ENCODE results near the gene PCSK9. TPM values are rescaled to one million over a fixed set of nuclear protein-coding genes. Genes with fewer than 3 reads are reported as not detected.

The PCSK9 gene
- total and polyA plus RNA-seq, 4 donors: 0.13 to 0.42 (median 0.38) TPM; not detected in 1

GRCh38 chr1:55081905-55082296, 42.6 kb downstream of the PCSK9 start:
- intact Hi-C loops (cut with DNase I): no loop called here
- no peak for DNase-seq
- ATAC-seq (ENCODE audit: low FRiP score): no peak
- no peak overlapping the region for H3K4me3 ChIP-seq (ENCODE audit: low read length in 2 of 2)
- no peaks in the 10 kb centered on the region for H3K9me3 ChIP-seq (ENCODE audit: control insufficient read depth, low read length)
- H3K27me3 ChIP-seq (ENCODE audit: control insufficient read depth in 1 of 2, insufficient read depth in 2 of 2, low read length in 1 of 2): no peaks in the 10 kb centered on the region
- H3K27ac ChIP-seq (ENCODE audit: low read depth in 1 of 2, low read length in 2 of 2): no peak overlapping the region
- WGBS, 2 donors: 26 to 28% methylated on average over 2 of the region's 2 CpGs
- no peaks in the 10 kb centered on the region for H3K4me1 ChIP-seq (ENCODE audit: control insufficient read depth in 1 of 2, insufficient read depth in 2 of 2, low read length in 2 of 2)
- H3K36me3 ChIP-seq (ENCODE audit: control insufficient read depth in 1 of 2, insufficient read depth in 2 of 2, low read length in 1 of 2): peaks cover 13 to 17% of the 10 kb centered on the region in 2 donors

- no peak overlapping the region for H3K27ac ChIP-seq (ENCODE audit: low read depth in 1 of 2, low read length in 2 of 2)
- ATAC-seq (ENCODE audit: low FRiP score) (no peak), DNase-seq (no peak)
- no peak overlapping the region for H3K4me3 ChIP-seq (ENCODE audit: low read length in 2 of 2)
- no peaks in the 10 kb centered on the region for H3K4me1 ChIP-seq (ENCODE audit: control insufficient read depth in 1 of 2, insufficient read depth in 2 of 2, low read length in 2 of 2)
- no peaks in the 10 kb centered on the region for H3K9me3 ChIP-seq (ENCODE audit: control insufficient read depth, low read length)
- 91 to 94% methylated on average over 7 of the region's 7 CpGs for WGBS, 2 donors
- intact Hi-C loops (cut with DNase I): no loop called here
- H3K27me3 ChIP-seq (ENCODE audit: control insufficient read depth in 1 of 2, insufficient read depth in 2 of 2, low read length in 1 of 2): no peaks in the 10 kb centered on the region
- H3K36me3 ChIP-seq (ENCODE audit: control insufficient read depth in 1 of 2, insufficient read depth in 2 of 2, low read length in 1 of 2): peaks cover 21 to 22% of the 10 kb centered on the region in 2 donors
Measured at GRCh38 chr1:55084257-55084656, 44.9 kb downstream of the PCSK9 start.

GRCh38 chr1:55087439-55087838, 48.1 kb downstream of the PCSK9 start:
- Histone ChIP-seq H3K9me3 (ENCODE audit: control insufficient read depth, low read length) (no peaks in the 10 kb centered on the region), H3K4me1 (ENCODE audit: control insufficient read depth in 1 of 2, insufficient read depth in 2 of 2, low read length in 2 of 2) (no peaks in the 10 kb centered on the region), H3K27ac (ENCODE audit: low read depth in 1 of 2, low read length in 2 of 2) (no peak overlapping the region), H3K36me3 (ENCODE audit: control insufficient read depth in 1 of 2, insufficient read depth in 2 of 2, low read length in 1 of 2) (peaks cover 23% of the 10 kb centered on the region in 2 donors), H3K4me3 (ENCODE audit: low read length in 2 of 2) (no peak overlapping the region), H3K27me3 (ENCODE audit: control insufficient read depth in 1 of 2, insufficient read depth in 2 of 2, low read length in 1 of 2) (no peaks in the 10 kb centered on the region)
- ATAC-seq (ENCODE audit: low FRiP score) (no peak), DNase-seq (no peak)
- WGBS, 2 donors: 85 to 86% methylated on average over 3 of the region's 3 CpGs
- intact Hi-C loops (cut with DNase I): no loop called here

- DNase-seq (no peak), ATAC-seq (ENCODE audit: low FRiP score) (no peak)
- 64 to 66% methylated on average over 4 of the region's 4 CpGs for WGBS, 2 donors
- Histone ChIP-seq H3K27ac (ENCODE audit: low read depth in 1 of 2, low read length in 2 of 2) (no peak overlapping the region), H3K9me3 (ENCODE audit: control insufficient read depth, low read length) (no peaks in the 10 kb centered on the region), H3K27me3 (ENCODE audit: control insufficient read depth in 1 of 2, insufficient read depth in 2 of 2, low read length in 1 of 2) (no peaks in the 10 kb centered on the region), H3K36me3 (ENCODE audit: control insufficient read depth in 1 of 2, insufficient read depth in 2 of 2, low read length in 1 of 2) (peaks cover 21 to 23% of the 10 kb centered on the region in 2 donors), H3K4me1 (ENCODE audit: control insufficient read depth in 1 of 2, insufficient read depth in 2 of 2, low read length in 2 of 2) (no peaks in the 10 kb centered on the region), H3K4me3 (ENCODE audit: low read length in 2 of 2) (no peak overlapping the region)
- intact Hi-C loops (cut with DNase I): no loop called here
Measured at GRCh38 chr1:55088413-55088812, 49.1 kb downstream of the PCSK9 start.

- intact Hi-C loops (cut with DNase I): no loop called here
- Histone ChIP-seq H3K27me3 (ENCODE audit: control insufficient read depth in 1 of 2, insufficient read depth in 2 of 2, low read length in 1 of 2) (no peaks in the 10 kb centered on the region), H3K4me3 (ENCODE audit: low read length in 2 of 2) (no peak overlapping the region), H3K9me3 (ENCODE audit: control insufficient read depth, low read length) (no peaks in the 10 kb centered on the region), H3K4me1 (ENCODE audit: control insufficient read depth in 1 of 2, insufficient read depth in 2 of 2, low read length in 2 of 2) (no peaks in the 10 kb centered on the region), H3K36me3 (ENCODE audit: control insufficient read depth in 1 of 2, insufficient read depth in 2 of 2, low read length in 1 of 2) (peaks cover 22 to 23% of the 10 kb centered on the region in 2 donors), H3K27ac (ENCODE audit: low read depth in 1 of 2, low read length in 2 of 2) (no peak overlapping the region)
- no peak for DNase-seq
- no peak for ATAC-seq (ENCODE audit: low FRiP score)
- 83 to 91% methylated on average over 2 of the region's 2 CpGs for WGBS, 2 donors
Measured at GRCh38 chr1:55089683-55090082, 50.3 kb downstream of the PCSK9 start.

GRCh38 chr1:55092475-55092874, 53.1 kb downstream of the PCSK9 start:
- ATAC-seq (ENCODE audit: low FRiP score) (no peak), DNase-seq (no peak)
- Histone ChIP-seq H3K27me3 (ENCODE audit: control insufficient read depth in 1 of 2, insufficient read depth in 2 of 2, low read length in 1 of 2) (no peaks in the 10 kb centered on the region), H3K4me1 (ENCODE audit: control insufficient read depth in 1 of 2, insufficient read depth in 2 of 2, low read length in 2 of 2) (no peaks in the 10 kb centered on the region), H3K36me3 (ENCODE audit: control insufficient read depth in 1 of 2, insufficient read depth in 2 of 2, low read length in 1 of 2) (peaks cover 12 to 16% of the 10 kb centered on the region in 2 donors), H3K9me3 (ENCODE audit: control insufficient read depth, low read length) (no peaks in the 10 kb centered on the region), H3K4me3 (ENCODE audit: low read length in 2 of 2) (no peak overlapping the region), H3K27ac (ENCODE audit: low read depth in 1 of 2, low read length in 2 of 2) (no peak overlapping the region)
- intact Hi-C loops (cut with DNase I): no loop called here
- WGBS, 2 donors: 88 to 89% methylated on average over 2 of the region's 2 CpGs

- Histone ChIP-seq H3K9me3 (ENCODE audit: control insufficient read depth, low read length) (no peaks in the 10 kb centered on the region), H3K4me3 (ENCODE audit: low read length in 2 of 2) (no peak overlapping the region), H3K27me3 (ENCODE audit: control insufficient read depth in 1 of 2, insufficient read depth in 2 of 2, low read length in 1 of 2) (no peaks in the 10 kb centered on the region), H3K27ac (ENCODE audit: low read depth in 1 of 2, low read length in 2 of 2) (no peak overlapping the region), H3K4me1 (ENCODE audit: control insufficient read depth in 1 of 2, insufficient read depth in 2 of 2, low read length in 2 of 2) (no peaks in the 10 kb centered on the region), H3K36me3 (ENCODE audit: control insufficient read depth in 1 of 2, insufficient read depth in 2 of 2, low read length in 1 of 2) (peaks cover 3 to 13% of the 10 kb centered on the region in 2 donors)
- intact Hi-C loops (cut with DNase I): no loop called here
- no peak for DNase-seq
- WGBS, 2 donors: 92 to 96% methylated on average over 5 of the region's 5 CpGs
- ATAC-seq (ENCODE audit: low FRiP score): no peak
Measured at GRCh38 chr1:55095095-55095494, 55.7 kb downstream of the PCSK9 start.

- ATAC-seq (ENCODE audit: low FRiP score): no peak
- Histone ChIP-seq H3K27ac (ENCODE audit: low read depth in 1 of 2, low read length in 2 of 2) (no peak overlapping the region), H3K27me3 (ENCODE audit: control insufficient read depth in 1 of 2, insufficient read depth in 2 of 2, low read length in 1 of 2) (no peaks in the 10 kb centered on the region), H3K4me1 (ENCODE audit: control insufficient read depth in 1 of 2, insufficient read depth in 2 of 2, low read length in 2 of 2) (no peaks in the 10 kb centered on the region), H3K36me3 (ENCODE audit: control insufficient read depth in 1 of 2, insufficient read depth in 2 of 2, low read length in 1 of 2) (peaks cover 7 to 16% of the 10 kb centered on the region in 2 donors), H3K9me3 (ENCODE audit: control insufficient read depth, low read length) (no peaks in the 10 kb centered on the region), H3K4me3 (ENCODE audit: low read length in 2 of 2) (no peak overlapping the region)
- 97 to 100% methylated on average over 2 of the region's 2 CpGs for WGBS, 2 donors
- intact Hi-C loops (cut with DNase I): no loop called here
- no peak for DNase-seq
Measured at GRCh38 chr1:55103891-55104290, 64.5 kb downstream of the PCSK9 start.

GRCh38 chr1:55107101-55107500, 67.8 kb downstream of the PCSK9 start:
- peaks cover 7 to 12% of the 10 kb centered on the region in 2 donors for H3K36me3 ChIP-seq (ENCODE audit: control insufficient read depth in 1 of 2, insufficient read depth in 2 of 2, low read length in 1 of 2)
- WGBS, 2 donors: 76 to 78% methylated on average over 6 of the region's 6 CpGs
- intact Hi-C loops (cut with DNase I): no loop called here
- DNase-seq (no peak), ATAC-seq (ENCODE audit: low FRiP score) (no peak)
- H3K9me3 ChIP-seq (ENCODE audit: control insufficient read depth, low read length): no peaks in the 10 kb centered on the region
- no peak overlapping the region for H3K27ac ChIP-seq (ENCODE audit: low read depth in 1 of 2, low read length in 2 of 2)
- H3K4me3 ChIP-seq (ENCODE audit: low read length in 2 of 2): no peak overlapping the region
- H3K4me1 ChIP-seq (ENCODE audit: control insufficient read depth in 1 of 2, insufficient read depth in 2 of 2, low read length in 2 of 2): no peaks in the 10 kb centered on the region
- H3K27me3 ChIP-seq (ENCODE audit: control insufficient read depth in 1 of 2, insufficient read depth in 2 of 2, low read length in 1 of 2): no peaks in the 10 kb centered on the region
